HUES6 (cell line): ENCODE results near the gene UBE2C.

Experiments used
- H3K27ac ChIP-seq: 2 replicates; pipeline ENCODE4 v1.7.0; 2013; ENCODE audit warnings: low read depth, mild to moderate bottlenecking, low read length, inconsistent platforms
- H3K27me3 ChIP-seq: 2 replicates; pipeline ENCODE4 v1.6.1; 2013; ENCODE audit warnings: low read length; ENCODE audit not compliant: control insufficient read depth, insufficient read depth
- H3K36me3 ChIP-seq: 2 replicates; pipeline ENCODE4 v1.6.1; 2013; ENCODE audit warnings: low read length; ENCODE audit not compliant: control insufficient read depth, insufficient read depth
- H3K4me1 ChIP-seq: 2 replicates; pipeline ENCODE4 v1.6.1; 2013; ENCODE audit warnings: low read length; ENCODE audit not compliant: control insufficient read depth, insufficient read depth
- H3K4me3 ChIP-seq: 2 replicates; pipeline ENCODE4 v1.5.1; 2013; ENCODE audit warnings: low read depth, low read length
- H3K9ac ChIP-seq: one replicate; pipeline ENCODE4 v1.6.1; 2013; ENCODE audit warnings: mild to moderate bottlenecking, low read length
- H3K9me3 ChIP-seq: 2 replicates; pipeline ENCODE4 v1.6.1; 2013; ENCODE audit warnings: low read depth, low read length; ENCODE audit not compliant: control insufficient read depth, insufficient read depth

Gene UBE2C

GRCh38 chr20:45848421-45848820 is 36.0 kb downstream of the UBE2C start:
- Histone ChIP-seq H3K36me3 (peaks cover 57% of the 10 kb centered on the region), H3K4me1 (peaks cover 10% of the 10 kb centered on the region), H3K27ac (no peak overlapping the region), H3K4me3 (no peak overlapping the region), H3K27me3 (no peaks in the 10 kb centered on the region), H3K9ac (no peak overlapping the region), H3K9me3 (no peaks in the 10 kb centered on the region)

- Histone ChIP-seq H3K9me3 (no peaks in the 10 kb centered on the region), H3K27ac (no peak overlapping the region), H3K27me3 (no peaks in the 10 kb centered on the region), H3K4me3 (no peak overlapping the region), H3K9ac (no peak overlapping the region), H3K36me3 (peaks cover 50% of the 10 kb centered on the region), H3K4me1 (peaks cover 13% of the 10 kb centered on the region)
These were observed 36.6 kb downstream of the UBE2C start for GRCh38 chr20:45848969-45849582.

GRCh38 chr20:45850238-45850637 is 37.8 kb downstream of the UBE2C start:
- Histone ChIP-seq H3K27me3 (no peaks in the 10 kb centered on the region), H3K4me1 (peaks cover 24% of the 10 kb centered on the region), H3K27ac (no peak overlapping the region), H3K36me3 (peaks cover 46% of the 10 kb centered on the region), H3K9ac (no peak overlapping the region), H3K9me3 (no peaks in the 10 kb centered on the region), H3K4me3 (no peak overlapping the region)

- Histone ChIP-seq H3K36me3 (peaks cover 40% of the 10 kb centered on the region), H3K27ac (no peak overlapping the region), H3K4me1 (peaks cover 28% of the 10 kb centered on the region), H3K4me3 (no peak overlapping the region), H3K27me3 (no peaks in the 10 kb centered on the region), H3K9ac (no peak overlapping the region), H3K9me3 (no peaks in the 10 kb centered on the region)
These were observed 38.5 kb downstream of the UBE2C start for GRCh38 chr20:45850926-45851325.

- Histone ChIP-seq H3K9me3 (no peaks in the 10 kb centered on the region), H3K4me3 (no peak overlapping the region), H3K27me3 (no peaks in the 10 kb centered on the region), H3K36me3 (peaks cover 35% of the 10 kb centered on the region), H3K4me1 (peaks cover 33% of the 10 kb centered on the region), H3K27ac (no peak overlapping the region), H3K9ac (no peak overlapping the region)
These were observed 39.1 kb downstream of the UBE2C start for GRCh38 chr20:45851501-45851900.

GRCh38 chr20:45852326-45852725 is 39.9 kb downstream of the UBE2C start:
- Histone ChIP-seq H3K36me3 (peaks cover 28% of the 10 kb centered on the region), H3K9me3 (no peaks in the 10 kb centered on the region), H3K4me3 (no peak overlapping the region)

GRCh38 chr20:45853484-45853883 is 41.0 kb downstream of the UBE2C start:
- Histone ChIP-seq H3K9ac (peak overlapping the region; percentile 61), H3K27ac (peak overlapping the region; percentile 82), H3K27me3 (no peaks in the 10 kb centered on the region), H3K36me3 (peaks cover 23% of the 10 kb centered on the region), H3K4me1 (peaks cover 39% of the 10 kb centered on the region), H3K4me3 (peak overlapping the region; percentile 22; the same call in 1 of the 2 replicates), H3K9me3 (no peaks in the 10 kb centered on the region)

More at GRCh38 chr20:45852326-45852725, 39.9 kb downstream of the UBE2C start:
- H3K9ac ChIP-seq: no peak overlapping the region
- H3K4me1 ChIP-seq: peaks cover 35% of the 10 kb centered on the region
- H3K27me3 ChIP-seq: no peaks in the 10 kb centered on the region
- H3K27ac ChIP-seq: peak overlapping the region; percentile 73; the same call in 1 of the 2 replicates

GRCh38 chr20:45857114-45857881 is 44.9 kb downstream of the UBE2C start, which contains the start of the genes ACOT8 and ZSWIM3:
TSS of gene ACOT8 (minus strand) at chr20:45857392. CDS start at chr20:45857315, 77 bp downstream.
TSS of gene ZSWIM3 (plus strand) at chr20:45857614. CDS start at chr20:45857826, 212 bp downstream.
- H3K36me3 ChIP-seq: peaks cover 5% of the 10 kb centered on the region; the same call in 1 of the 2 replicates
- H3K9ac ChIP-seq: peak within 1 kb of the TSS; percentile 70
- H3K4me1 ChIP-seq: peaks cover 48% of the 10 kb centered on the region
- H3K27ac ChIP-seq: peak within 1 kb of the TSS; percentile 54
- peak within 1 kb of the TSS; percentile 76 for H3K4me3 ChIP-seq
- H3K9me3 ChIP-seq: no peaks in the 10 kb centered on the region
- H3K27me3 ChIP-seq: no peaks in the 10 kb centered on the region

GRCh38 chr20:45857882-45858216 is 45.4 kb downstream of the UBE2C start:
- Histone ChIP-seq H3K4me1 (peaks cover 45% of the 10 kb centered on the region), H3K36me3 (peaks cover 5% of the 10 kb centered on the region; the same call in 1 of the 2 replicates), H3K27ac (peak overlapping the region; percentile 7; the same call in 1 of the 2 replicates), H3K9me3 (no peaks in the 10 kb centered on the region), H3K4me3 (peak overlapping the region; percentile 76), H3K9ac (peak overlapping the region; percentile 70), H3K27me3 (no peaks in the 10 kb centered on the region)

GRCh38 chr20:45859916-45860315 is 47.5 kb downstream of the UBE2C start:
- Histone ChIP-seq H3K9ac (no peak overlapping the region), H3K4me1 (peaks cover 28% of the 10 kb centered on the region), H3K27ac (no peak overlapping the region), H3K27me3 (no peaks in the 10 kb centered on the region), H3K4me3 (no peak overlapping the region), H3K36me3 (no peaks in the 10 kb centered on the region), H3K9me3 (no peaks in the 10 kb centered on the region)

GRCh38 chr20:45860560-45861220 is 48.2 kb downstream of the UBE2C start:
- Histone ChIP-seq H3K9me3 (no peaks in the 10 kb centered on the region), H3K9ac (no peak overlapping the region), H3K36me3 (no peaks in the 10 kb centered on the region), H3K27me3 (no peaks in the 10 kb centered on the region), H3K4me3 (no peak overlapping the region), H3K4me1 (peaks cover 24% of the 10 kb centered on the region), H3K27ac (no peak overlapping the region)
